Neuronal stem cell (in vitro differentiated cells): ENCODE data around the gene METTL4. TPM values are rescaled to one million over a fixed set of nuclear protein-coding genes. Genes with fewer than 3 reads are reported as not detected.

ENCODE experiments used
- DNase-seq: peaks from one replicate; pipeline ENCODE4 v3.0.0-alpha.2; 2013; ENCODE audit warnings: low spot score
- H2AFZ ChIP-seq: one replicate; pipeline ENCODE4 v1.6.1; 2013; ENCODE audit warnings: mild to moderate bottlenecking, low read length, inconsistent platforms
- H2AK5ac ChIP-seq: 2 replicates; pipeline ENCODE4 v1.6.1; 2013; ENCODE audit warnings: low read depth, mild to moderate bottlenecking, inconsistent platforms, low read length, moderate library complexity, mixed read lengths
- H2BK120ac ChIP-seq: 2 replicates; pipeline ENCODE4 v1.6.1; 2013; ENCODE audit warnings: low read depth, mild to moderate bottlenecking, inconsistent platforms, low read length, moderate library complexity, mixed read lengths
- H2BK12ac ChIP-seq: one replicate; pipeline ENCODE4 v1.6.1; 2013; ENCODE audit warnings: low read length, inconsistent platforms
- H2BK15ac ChIP-seq: 2 replicates; pipeline ENCODE4 v1.6.1; 2013; ENCODE audit warnings: mild to moderate bottlenecking, low read length, inconsistent platforms, mixed read lengths
- H2BK5ac ChIP-seq: one replicate; pipeline ENCODE4 v1.6.1; 2013; ENCODE audit warnings: inconsistent platforms, mild to moderate bottlenecking, low read length, moderate library complexity
- H3K14ac ChIP-seq: one replicate; pipeline ENCODE4 v1.6.1; 2013; ENCODE audit warnings: low read length, inconsistent platforms
- H3K18ac ChIP-seq: 2 replicates; pipeline ENCODE4 v1.6.1; 2013; ENCODE audit warnings: low read length, inconsistent platforms
- H3K23ac ChIP-seq: 2 replicates; pipeline ENCODE4 v1.6.1; 2013; ENCODE audit warnings: low read depth, mild to moderate bottlenecking, mixed read lengths, low read length, inconsistent platforms; ENCODE audit not compliant: poor library complexity
- H3K27ac ChIP-seq: replicated peaks from 3 replicates; pipeline ENCODE4 v1.5.1; 2013; ENCODE audit warnings: low read length, inconsistent platforms
- H3K27me3 ChIP-seq, 3 experiments: 2 replicates each; pipeline ENCODE4 v1.6.1; 2013; ENCODE audit warnings: low read length in 3 of 3, mild to moderate bottlenecking in 2 of 3, inconsistent platforms in 1 of 3, low read depth in 1 of 3, mixed read lengths in 1 of 3, moderate library complexity in 1 of 3; ENCODE audit not compliant: control insufficient read depth in 3 of 3, insufficient read depth in 3 of 3
- H3K36me3 ChIP-seq, 2 donors: replicated peaks in 1 of 2; 2 replicates each; pipeline ENCODE4 v1.6.1; 2013; ENCODE audit warnings: low read length in 2 of 2; ENCODE audit not compliant: control insufficient read depth in 2 of 2, insufficient read depth in 2 of 2
- H3K4ac ChIP-seq: 2 replicates; pipeline ENCODE4 v1.6.1; 2013; ENCODE audit warnings: inconsistent platforms, mild to moderate bottlenecking, low read length, moderate library complexity
- H3K4me1 ChIP-seq, 2 donors: 1 replicate in 1 of 2; 2 replicates in 1 of 2; pipeline ENCODE4 v1.6.1; 2013; ENCODE audit warnings: low read length in 2 of 2, low read depth in 1 of 2; ENCODE audit not compliant: control insufficient read depth in 2 of 2, insufficient read depth in 1 of 2
- H3K4me2 ChIP-seq: one replicate; pipeline ENCODE4 v1.6.1; 2013; ENCODE audit warnings: mild to moderate bottlenecking, low read length, inconsistent platforms; ENCODE audit not compliant: insufficient read depth, poor library complexity, severe bottlenecking
- H3K4me3 ChIP-seq, 2 donors: 2 replicates each; pipeline ENCODE4 v1.5.1; 2013; ENCODE audit warnings: low read length in 2 of 2, mild to moderate bottlenecking in 2 of 2, inconsistent platforms in 1 of 2, moderate library complexity in 1 of 2
- H3K79me1 ChIP-seq: one replicate; pipeline ENCODE4 v1.6.1; 2013; ENCODE audit warnings: low read depth, mild to moderate bottlenecking, inconsistent platforms, low read length, moderate library complexity
- H3K9ac ChIP-seq: one replicate; pipeline ENCODE4 v1.6.1; 2013; ENCODE audit warnings: mild to moderate bottlenecking, low read depth, low read length, inconsistent platforms; ENCODE audit not compliant: poor library complexity
- H3K9me3 ChIP-seq, 2 donors: replicated peaks in 1 of 2; 2 replicates each; pipeline versions ENCODE3 to v1.6.1; 2013; ENCODE audit warnings: low read length in 2 of 2, mild to moderate bottlenecking in 2 of 2, inconsistent platforms in 1 of 2, low read depth in 1 of 2, mixed read lengths in 1 of 2, moderate library complexity in 1 of 2; ENCODE audit not compliant: control insufficient read depth in 2 of 2, insufficient read depth in 1 of 2
- H4K8ac ChIP-seq: one replicate; pipeline ENCODE4 v1.6.1; 2013; ENCODE audit warnings: low read depth, mild to moderate bottlenecking, inconsistent platforms, low read length, moderate library complexity
- H4K91ac ChIP-seq: one replicate; pipeline ENCODE4 v1.6.1; 2013; ENCODE audit warnings: low read length, low read depth, mild to moderate bottlenecking, inconsistent platforms; ENCODE audit not compliant: poor library complexity
- WGBS, 2 donors: extraction: QIAGEN DNeasy Blood & Tissue Kit; methylation state at CpG; one replicate each; pipeline ENCODE4 v1.1.7; 2013; ENCODE audit warnings: missing lambda C conversion rate in 2 of 2, mixed read lengths in 1 of 2; ENCODE audit not compliant: insufficient read length in 2 of 2, insufficient replicate concordance in 1 of 2; ENCODE audit errors: extremely low coverage in 2 of 2; 5-methylcytosine and 5-hydroxymethylcytosine counted together
- small RNA-seq: library from polyadenylated mRNA; stranded (forward); fragments of <200 nt; extraction: miRNeasy Mini kit (QIAGEN cat#:217004); gene quantifications from one replicate; pipeline ENCODE3, GENCODE V24; 2013; ENCODE audit not compliant: insufficient read depth

METTL4 gene

DNA sequence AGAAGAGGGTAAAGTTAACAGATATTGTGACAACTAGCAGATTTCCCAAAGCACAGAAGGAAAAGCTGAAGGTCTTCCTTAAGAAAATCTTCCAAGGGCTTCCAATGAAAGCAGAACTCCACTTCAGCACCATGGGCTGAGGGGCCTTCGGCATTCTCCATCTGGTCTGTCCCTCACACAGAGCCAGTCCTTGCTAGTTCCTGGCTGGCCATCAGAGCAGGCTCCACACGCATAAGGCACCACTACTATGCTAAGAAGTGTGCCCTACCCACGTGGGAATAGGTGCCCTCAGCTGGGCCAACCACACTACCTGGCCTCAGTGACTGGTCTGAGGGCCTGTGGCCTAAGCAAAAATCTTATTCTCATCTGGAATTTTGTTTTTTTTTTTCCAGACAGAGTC is 73.5 kb downstream of the METTL4 start:
- Histone ChIP-seq H4K91ac (no peak overlapping the region), H3K4me3 (no peak overlapping the region), H3K27ac (no peak overlapping the region), H3K4me2 (no peak overlapping the region), H3K23ac (no peak overlapping the region), H3K27me3 (no peaks in the 10 kb centered on the region), H3K9me3 (no peaks in the 10 kb centered on the region), H3K4me1 (no peaks in the 10 kb centered on the region), H3K4ac (no peak overlapping the region), H3K79me1 (no peaks in the 10 kb centered on the region), H2AK5ac (no peak overlapping the region), H3K36me3 (no peaks in the 10 kb centered on the region), H3K18ac (no peak overlapping the region), H2AFZ (no peak overlapping the region), H2BK5ac (no peak overlapping the region), H4K8ac (no peak overlapping the region), H2BK15ac (no peak overlapping the region), H2BK120ac (no peak overlapping the region), H3K14ac (no peak overlapping the region), H2BK12ac (no peak overlapping the region), H3K9ac (no peak overlapping the region)
- DNase-seq, result no peak
- WGBS, 2 donors, result no CpG with 5 or more reads among the region's 3 CpGs

DNA sequence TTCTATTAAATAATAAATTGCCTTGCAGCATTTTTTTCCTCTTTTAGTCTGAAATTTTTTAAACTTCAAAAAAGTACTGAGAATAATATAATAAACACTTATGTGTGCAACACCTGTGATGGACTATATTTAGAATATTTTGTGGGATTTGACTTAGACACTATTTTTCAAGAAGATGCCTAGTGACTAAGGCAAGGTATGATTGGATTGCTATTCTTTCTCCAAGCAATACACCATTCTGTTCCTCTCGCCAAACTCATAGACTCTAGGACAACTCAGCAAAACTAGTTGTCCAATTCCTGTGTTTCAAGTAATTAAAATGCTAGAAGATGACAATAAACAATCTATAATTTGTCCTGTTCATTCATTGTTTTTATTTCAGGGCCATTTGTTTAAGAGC is 75.9 kb downstream of the METTL4 start:
- Histone ChIP-seq H3K9me3 (no peaks in the 10 kb centered on the region), H4K91ac (no peak overlapping the region), H2BK12ac (no peak overlapping the region), H2AFZ (no peak overlapping the region), H3K4me3 (no peak overlapping the region), H3K36me3 (no peaks in the 10 kb centered on the region), H3K4me2 (no peak overlapping the region), H2BK5ac (no peak overlapping the region), H4K8ac (no peak overlapping the region), H2BK120ac (no peak overlapping the region), H3K79me1 (no peaks in the 10 kb centered on the region), H3K18ac (no peak overlapping the region), H3K4me1 (no peaks in the 10 kb centered on the region), H2AK5ac (no peak overlapping the region), H3K4ac (no peak overlapping the region), H3K9ac (no peak overlapping the region), H3K23ac (no peak overlapping the region), H2BK15ac (no peak overlapping the region), H3K27me3 (no peaks in the 10 kb centered on the region), H3K14ac (no peak overlapping the region), H3K27ac (no peak overlapping the region)
- no CpG with 5 or more reads among the region's 1 CpG for WGBS, 2 donors
- DNase-seq, result no peak

DNA sequence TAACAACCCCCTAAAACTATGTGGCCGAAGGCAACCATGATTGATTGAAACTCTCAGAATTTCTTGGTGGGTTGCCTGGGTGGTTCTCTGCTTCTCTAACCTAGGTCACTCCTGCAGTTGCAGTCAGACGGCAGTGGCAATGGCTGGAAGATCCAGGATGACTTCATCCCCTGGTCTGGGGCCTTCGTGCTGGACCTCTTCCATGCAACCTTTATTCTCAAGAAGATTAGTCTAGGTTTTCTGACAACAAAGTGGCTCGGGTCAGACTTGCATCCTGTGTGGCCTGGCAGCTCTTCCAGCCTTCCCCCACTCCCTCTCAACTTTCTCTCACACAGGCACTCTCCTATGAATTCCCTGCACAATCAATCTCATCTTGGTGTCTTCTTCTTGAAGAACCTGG is 76.4 kb downstream of the METTL4 start:
- WGBS, 2 donors, result no CpG with 5 or more reads among the region's 4 CpGs
- no peaks in the 10 kb centered on the region for H3K4me1 ChIP-seq
- DNase-seq, result no peak
- no peak overlapping the region for H2AFZ ChIP-seq
- H3K14ac ChIP-seq, result no peak overlapping the region
- no peak overlapping the region for H2BK15ac ChIP-seq
- H2AK5ac ChIP-seq, result no peak overlapping the region
- H3K18ac ChIP-seq, result no peak overlapping the region
- H3K9ac ChIP-seq, result no peak overlapping the region
- H4K91ac ChIP-seq, result no peak overlapping the region
- no peak overlapping the region for H2BK12ac ChIP-seq
- H2BK5ac ChIP-seq, result no peak overlapping the region
- H3K4me2 ChIP-seq, result no peak overlapping the region
- H3K4me3 ChIP-seq, result no peak overlapping the region
- H3K27ac ChIP-seq, result no peak overlapping the region
- no peaks in the 10 kb centered on the region for H3K9me3 ChIP-seq
- no peaks in the 10 kb centered on the region for H3K27me3 ChIP-seq
- H3K79me1 ChIP-seq, result no peaks in the 10 kb centered on the region
- no peak overlapping the region for H3K4ac ChIP-seq
- H3K23ac ChIP-seq, result no peak overlapping the region
- no peaks in the 10 kb centered on the region for H3K36me3 ChIP-seq
- H4K8ac ChIP-seq, result no peak overlapping the region
- H2BK120ac ChIP-seq, result no peak overlapping the region

Small RNAs within 50 kb of the gene (small RNA-seq; reads per million reads assigned to genes)
- gene RF00019 (not detected), gene RF01233 (not detected)
